Fibroblast of mammary gland (primary cell): ENCODE data around the gene IL17REL.

Experiments
- DNase-seq: peaks from one replicate; pipeline ENCODE4 v3.0.0-alpha.2; 2010; ENCODE audit warnings: low read depth
- H3K4me3 ChIP-seq: 2 replicates; pipeline ENCODE4 v1.5.1; 2011; ENCODE audit warnings: low read depth, mild to moderate bottlenecking, low read length, moderate library complexity; ENCODE audit not compliant: control insufficient read depth
- CTCF ChIP-seq: conservative IDR thresholded peaks from 2 replicates; pipeline ENCODE4 v1.5.1; 2011; ENCODE audit warnings: low read depth, low read length, inconsistent platforms; ENCODE audit not compliant: control insufficient read depth, insufficient read depth

IL17REL gene

GRCh38 chr22:50008151-50009040 lies 4.2 kb downstream of the IL17REL start:
- no peak for DNase-seq
- H3K4me3 ChIP-seq = no peak overlapping the region
- no peak for TF ChIP-seq CTCF

DNA sequence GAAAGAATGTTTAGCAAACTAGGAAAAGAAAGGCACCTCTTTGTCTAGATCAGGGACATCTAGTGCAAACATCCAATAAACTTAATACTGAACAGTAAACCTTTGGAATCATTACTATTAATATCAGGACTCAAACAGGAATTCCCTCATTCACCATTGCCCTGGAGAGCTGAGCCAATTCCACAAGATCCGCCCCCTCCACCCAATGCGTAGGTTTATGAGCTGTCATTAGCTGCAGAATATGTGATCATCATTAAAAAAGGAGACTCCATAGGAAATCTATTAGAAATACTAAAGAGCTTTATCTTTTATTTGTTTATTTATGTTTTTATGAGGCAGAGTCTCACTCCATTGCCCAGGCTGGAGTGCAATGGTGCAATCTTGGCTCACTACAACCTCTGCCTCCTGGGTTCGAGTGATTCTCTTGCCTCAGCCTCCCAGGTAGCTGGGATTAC lies 5.5 kb downstream of the IL17REL start:
- no peak for TF ChIP-seq CTCF
- H3K4me3 ChIP-seq = no peak overlapping the region
- DNase-seq = no peak

GRCh38 chr22:50004918-50005317 lies 7.6 kb downstream of the IL17REL start:
- TF ChIP-seq CTCF = no peak
- DNase-seq = no peak
- H3K4me3 ChIP-seq = no peak overlapping the region

DNA sequence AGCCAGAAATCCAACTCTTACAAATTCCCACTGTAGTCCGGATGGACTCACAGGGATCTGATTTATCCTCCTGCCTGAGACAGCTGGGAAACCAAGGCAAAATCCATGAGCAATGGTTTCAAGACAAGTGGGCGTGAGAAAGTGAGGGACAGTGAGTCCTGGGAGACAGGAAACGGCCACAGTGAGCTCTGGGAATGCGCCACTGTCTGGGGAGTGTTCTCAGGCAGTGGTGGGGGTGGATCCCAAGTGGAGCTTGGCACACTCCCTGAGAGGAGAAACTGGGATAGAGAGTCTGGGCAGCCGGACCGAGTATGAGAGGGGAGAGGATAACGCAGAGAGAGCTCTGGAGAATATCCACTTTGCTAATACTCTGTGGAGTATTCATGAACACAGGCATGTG lies 9.8 kb downstream of the IL17REL start:
- H3K4me3 ChIP-seq = no peak overlapping the region
- DNase-seq = peak; percentile 25
- no peak for TF ChIP-seq CTCF

DNA sequence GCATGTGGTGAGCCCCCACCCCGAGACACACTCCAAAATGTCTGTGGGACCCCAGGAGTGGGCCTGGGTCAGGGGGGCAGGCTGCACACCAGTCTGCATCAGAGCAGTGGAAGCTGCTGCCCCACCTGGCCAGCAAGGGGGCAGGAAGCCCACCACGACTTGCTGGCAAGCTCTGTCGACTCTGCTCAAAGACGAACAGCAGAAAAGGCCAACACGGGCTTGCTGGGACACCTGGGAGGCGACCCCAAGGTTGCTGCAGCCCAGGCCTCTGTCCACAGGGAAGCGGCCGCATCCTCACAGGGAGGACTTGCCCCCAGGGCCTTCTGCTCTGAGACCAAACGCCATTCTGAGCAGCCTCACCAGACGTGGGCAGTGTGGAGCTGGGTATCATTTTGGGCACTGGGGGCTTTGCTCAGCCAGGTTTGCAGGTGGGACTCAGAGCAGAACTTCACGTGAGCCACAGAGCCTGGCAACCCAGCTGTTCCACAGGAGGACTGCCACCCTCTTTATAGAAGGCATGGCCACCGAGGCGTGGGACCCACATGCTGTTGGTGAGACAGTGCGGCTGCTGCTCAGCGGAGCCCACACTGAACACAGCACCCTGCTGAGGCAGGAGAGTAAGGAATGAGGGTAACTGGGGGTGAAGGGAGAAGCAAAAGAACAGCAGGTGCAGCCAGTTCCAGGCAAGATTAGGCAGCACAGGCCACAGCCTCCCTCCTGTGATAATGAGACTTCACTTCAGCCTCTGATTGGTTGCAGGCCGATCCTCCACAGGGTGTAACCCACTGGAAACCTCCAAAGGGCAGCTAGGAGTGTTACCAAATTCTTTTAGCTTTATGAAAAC lies 11.0 kb downstream of the IL17REL start:
- no peak for DNase-seq
- no peak for TF ChIP-seq CTCF
- no peak overlapping the region for H3K4me3 ChIP-seq

DNA sequence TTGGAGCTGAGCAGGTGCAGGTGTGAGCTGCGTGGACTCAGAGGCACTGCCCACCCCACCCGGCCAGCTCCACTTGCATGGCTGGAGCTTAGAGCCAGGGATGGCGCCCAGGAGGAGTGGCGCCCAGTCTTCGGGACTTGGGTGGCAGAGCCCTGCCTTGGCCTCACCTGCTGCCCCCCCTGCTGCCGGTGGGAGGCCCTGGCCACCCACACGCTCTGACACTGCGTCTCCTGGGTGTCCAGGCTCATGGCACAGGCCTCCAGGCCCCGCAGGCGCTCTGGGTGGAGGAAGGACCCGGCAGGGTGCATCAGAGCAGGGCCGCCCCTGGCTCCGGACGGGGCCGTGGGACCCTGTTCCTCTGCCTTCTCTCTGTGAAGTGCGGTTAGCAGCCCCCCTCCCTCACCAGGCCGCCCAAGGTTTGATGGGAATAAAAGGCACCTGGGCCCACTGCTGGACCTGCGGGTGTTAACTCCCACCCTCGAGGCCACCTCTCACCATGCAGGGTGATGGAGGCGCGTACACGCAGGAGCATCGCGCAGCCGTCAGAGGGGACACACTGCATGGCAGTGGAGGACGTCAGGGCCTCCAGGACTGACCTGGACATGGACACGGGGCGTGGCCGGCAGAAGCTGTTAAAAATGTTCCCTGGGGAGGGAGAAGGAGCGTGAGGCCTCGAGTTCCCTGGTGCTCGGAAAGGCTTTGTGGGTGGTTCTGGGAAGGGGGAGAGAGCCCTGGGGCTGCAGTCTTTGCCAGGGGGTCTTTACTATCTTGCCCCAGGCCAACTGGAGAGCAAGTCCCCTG lies 11.8 kb downstream of the IL17REL start:
- no peak for DNase-seq
- no peak for TF ChIP-seq CTCF
- H3K4me3 ChIP-seq = no peak overlapping the region
